Right lobe of liver (tissue), 6 donors: ENCODE measurements around the gene COLEC12. TPM values are rescaled to one million over a fixed set of nuclear protein-coding genes. Genes with fewer than 3 reads are reported as not detected.

Source experiments
- ATAC-seq, 4 donors: fragments of 200-7000 bp; cut with Tn5 transposase; one replicate each; pipeline ENCODE4 v1.9.1; 2020; ENCODE audit warnings: mild to moderate bottlenecking in 4 of 4, moderate library complexity in 4 of 4
- DNase-seq, 3 donors: peaks; one replicate each; pipeline ENCODE4 v3.0.0-alpha.2; 2020
- H3K27ac ChIP-seq, 3 donors: fragments of 200-600 bp; one replicate each; pipeline ENCODE4 v1.8.0; 2022
- H3K27me3 ChIP-seq, 2 donors: fragments of 200-600 bp; one replicate each; pipeline ENCODE4 v1.8.0; 2022
- H3K36me3 ChIP-seq, 4 donors: fragments of 200-600 bp; sonication (generic) in 1 of 4; one replicate each; pipeline versions ENCODE4 v1.5.1 to v1.8.0; 2017 to 2022; ENCODE audit warnings: control low read depth in 1 of 4
- H3K4me1 ChIP-seq, 4 donors: fragments of 200-600 bp; sonication (generic) in 1 of 4; one replicate each; pipeline versions ENCODE4 v1.5.1 to v1.8.0; 2017 to 2022; ENCODE audit warnings: control low read depth in 1 of 4
- H3K4me3 ChIP-seq, 3 donors: fragments of 200-600 bp; one replicate each; pipeline ENCODE4 v1.8.0; 2022
- H3K9me3 ChIP-seq, 4 donors: fragments of 200-600 bp; sonication (generic) in 1 of 4; one replicate each; pipeline versions ENCODE4 v1.5.1 to v1.8.0; 2017 to 2022; ENCODE audit warnings: control low read depth in 1 of 4
- CTCF ChIP-seq, 4 donors: fragments of 200-600 bp in 3 of 4; fragments of 450-650 bp in 1 of 4; IDR thresholded peaks; one replicate each; pipeline versions ENCODE4 v1.5.1 to v1.8.0; 2016 to 2022; ENCODE audit warnings: antibody characterized with exemption in 4 of 4, mild to moderate bottlenecking in 2 of 4
- POLR2A ChIP-seq: fragments of 450-650 bp; IDR thresholded peaks from one replicate; pipeline ENCODE4 v1.6.1; 2017; ENCODE audit warnings: antibody characterized with exemption, mild to moderate bottlenecking
- WGBS: methylation state at CpG from one replicate; pipeline ENCODE4 v1.1.6; 2018; ENCODE audit warnings: low coverage, low lambda C conversion rate; ENCODE audit not compliant: insufficient coverage; ENCODE audit errors: missing lambda C conversion rate; 5-methylcytosine and 5-hydroxymethylcytosine counted together
- intact Hi-C, 2 donors: fragments of 100-400 bp; cut with DNase I; formaldehyde crosslinking; loops; one replicate each; pipeline versions ENCODE4 v1.11.2 to v1.14.1; 2022
- total RNA-seq, 6 experiments: library from RNA; depleted of rRNA in 2 of 6; stranded (reverse); fragments of >200 nt in 2 of 6; fragmentation: NEBNext Ultra II Directional in 3 of 6; extraction: Animal tissue kit (Norgen Biotek cat#: 25700) in 3 of 6; gene quantifications; one replicate each; pipeline versions ENCODE4 v1.1.0 to v1.2.4, GENCODE V29; 2016 to 2023
- donor health status: DM: no; HTN: yes; CAD: no.
- donor health status: DM: no; HTN: no; CAD: no.
- donor health status: DM: no; HTN: no; CAD: no.
- donor health status: DM: no; HTN: yes; CAD: no.
- donor health status: DM: no; HTN: yes; CAD: no.

The COLEC12 gene
- total RNA-seq, 6 experiments from 2014 or later = 0.12 to 1.00 (median 0.37) TPM; not detected in 1

- H3K36me3 ChIP-seq = no peaks in the 10 kb centered on the region
- H3K4me3 ChIP-seq = no peak overlapping the region
- H3K27me3 ChIP-seq = no peaks in the 10 kb centered on the region
- H3K9me3 ChIP-seq = no peaks in the 10 kb centered on the region
- no peaks in the 10 kb centered on the region for H3K4me1 ChIP-seq
- 54% methylated on average over 2 of the region's 2 CpGs for WGBS
- no peak for ATAC-seq
- intact Hi-C loops = no loop called here
- no peak for DNase-seq
- no peak overlapping the region for H3K27ac ChIP-seq
- no peak for TF ChIP-seq POLR2A
- TF ChIP-seq CTCF (IDR thresholded peaks at IDR 0.05) = no peak
Measured at GRCh38 chr18:364256-364826, 136.2 kb downstream of the COLEC12 start.

- no peak for DNase-seq
- Histone ChIP-seq H3K36me3 (no peaks in the 10 kb centered on the region), H3K4me3 (no peak overlapping the region), H3K27ac (no peak overlapping the region), H3K9me3 (no peaks in the 10 kb centered on the region), H3K27me3 (no peaks in the 10 kb centered on the region), H3K4me1 (no peaks in the 10 kb centered on the region)
- ATAC-seq = no peak
- intact Hi-C loops = no loop called here
- TF ChIP-seq POLR2A = no peak
- 48% methylated on average over 11 of the region's 11 CpGs for WGBS
Measured at GRCh38 chr18:363301-364085, 137.0 kb downstream of the COLEC12 start.

- Histone ChIP-seq H3K9me3 (no peaks in the 10 kb centered on the region), H3K36me3 (no peaks in the 10 kb centered on the region), H3K27ac (no peak overlapping the region), H3K4me1 (no peaks in the 10 kb centered on the region), H3K27me3 (no peaks in the 10 kb centered on the region), H3K4me3 (no peak overlapping the region)
- WGBS = 41% methylated on average over 12 of the region's 12 CpGs
- DNase-seq (no peak), ATAC-seq (no peak)
- intact Hi-C loops = no loop called here
- TF ChIP-seq POLR2A (no peak), CTCF (IDR thresholded peaks at IDR 0.05) (no peak)
Measured at GRCh38 chr18:362311-363290, 137.9 kb downstream of the COLEC12 start.

GRCh38 chr18:361941-362310, 138.6 kb downstream of the COLEC12 start:
- H3K4me3 ChIP-seq = no peak overlapping the region
- no peak for ATAC-seq
- TF ChIP-seq CTCF (IDR thresholded peaks at IDR 0.05) (no peak), POLR2A (no peak)
- H3K9me3 ChIP-seq = no peaks in the 10 kb centered on the region
- no peaks in the 10 kb centered on the region for H3K36me3 ChIP-seq
- no peaks in the 10 kb centered on the region for H3K4me1 ChIP-seq
- no peak for DNase-seq
- no peaks in the 10 kb centered on the region for H3K27me3 ChIP-seq
- intact Hi-C loops = no loop called here
- no peak overlapping the region for H3K27ac ChIP-seq
- 32% methylated on average over 6 of the region's 7 CpGs for WGBS
